ENCODE data around the gene CADPS2. TPM values are rescaled to one million over a fixed set of nuclear protein-coding genes. Genes with fewer than 3 reads are reported as not detected.
A peak's percentile ranks its signal among the peaks of the same experiment; 100 is the strongest.

CADPS2 gene
- 10 to 100 TPM; 31.9 to 63.9 TPM for total RNA-seq

DNA sequence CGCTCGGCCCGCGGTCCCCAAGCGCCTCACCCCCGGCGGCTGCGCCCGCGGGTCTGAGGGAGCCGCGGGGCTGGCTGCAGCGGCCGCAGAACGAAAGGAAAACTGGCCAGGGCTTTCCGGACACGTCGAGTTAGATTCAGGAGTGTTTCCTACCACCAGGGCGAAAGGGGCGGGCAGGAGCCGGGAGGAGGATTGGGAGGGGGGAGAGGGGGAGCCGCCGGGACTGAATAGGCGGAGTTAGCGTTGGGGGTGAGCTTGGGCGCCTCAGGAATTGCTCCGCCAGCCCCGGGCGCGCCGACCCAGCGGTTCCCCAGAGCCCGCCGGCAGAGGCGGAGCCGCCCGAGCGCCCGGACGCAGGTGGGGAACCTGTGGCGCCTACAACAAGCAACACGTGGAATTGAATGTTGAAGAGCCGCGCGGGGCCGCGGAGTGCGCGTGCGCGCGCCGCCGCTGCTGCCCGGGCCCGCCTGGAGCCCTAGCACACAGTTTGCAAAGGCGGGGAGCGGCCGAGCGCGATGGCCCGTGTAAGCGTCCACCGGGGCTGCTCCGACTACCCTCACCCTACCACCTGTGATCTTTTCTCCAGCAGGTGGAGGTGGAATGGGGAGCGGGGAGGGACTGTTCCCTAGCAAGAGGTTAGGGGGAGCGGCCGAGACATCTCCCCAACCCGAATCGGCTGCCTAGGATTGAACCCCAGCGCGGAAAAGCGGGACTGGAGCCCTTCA is at the start of gene CADPS2:
Gene CADPS2, minus strand, starts transcription at position 104 of the 725 bp plus-strand sequence. CDS start 123 bp downstream, outside the sequence.
- intact Hi-C loops (cut with DNase I): no loop called here
- DNase-seq (peak; percentile 92 to 94 (median 92)), ATAC-seq (peak; percentile 89)
- peaks cover 33% of the 10 kb centered on the region for H3K4me1 ChIP-seq
- H3K27ac ChIP-seq: peak within 1 kb of the TSS; percentile 90 to 98 (median 95)
- TF ChIP-seq, protein P1, sequence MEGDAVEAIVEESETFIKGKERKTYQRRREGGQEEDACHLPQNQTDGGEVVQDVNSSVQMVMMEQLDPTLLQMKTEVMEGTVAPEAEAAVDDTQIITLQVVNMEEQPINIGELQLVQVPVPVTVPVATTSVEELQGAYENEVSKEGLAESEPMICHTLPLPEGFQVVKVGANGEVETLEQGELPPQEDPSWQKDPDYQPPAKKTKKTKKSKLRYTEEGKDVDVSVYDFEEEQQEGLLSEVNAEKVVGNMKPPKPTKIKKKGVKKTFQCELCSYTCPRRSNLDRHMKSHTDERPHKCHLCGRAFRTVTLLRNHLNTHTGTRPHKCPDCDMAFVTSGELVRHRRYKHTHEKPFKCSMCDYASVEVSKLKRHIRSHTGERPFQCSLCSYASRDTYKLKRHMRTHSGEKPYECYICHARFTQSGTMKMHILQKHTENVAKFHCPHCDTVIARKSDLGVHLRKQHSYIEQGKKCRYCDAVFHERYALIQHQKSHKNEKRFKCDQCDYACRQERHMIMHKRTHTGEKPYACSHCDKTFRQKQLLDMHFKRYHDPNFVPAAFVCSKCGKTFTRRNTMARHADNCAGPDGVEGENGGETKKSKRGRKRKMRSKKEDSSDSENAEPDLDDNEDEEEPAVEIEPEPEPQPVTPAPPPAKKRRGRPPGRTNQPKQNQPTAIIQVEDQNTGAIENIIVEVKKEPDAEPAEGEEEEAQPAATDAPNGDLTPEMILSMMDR (IDR thresholded peaks at IDR 0.05): peak; percentile 13 to 72 (median 60)
- TF ChIP-seq POLR2A (IDR thresholded peaks at IDR 0.05): peak; percentile 87 to 93 (median 93)
- H3K27me3 ChIP-seq: no peaks in the 10 kb centered on the region
- WGBS, 2 donors: 1% methylated on average over 12 to 62 of the region's 73 CpGs
- no peaks in the 10 kb centered on the region for H3K36me3 ChIP-seq (replicated peaks in 1 of 2; ENCODE audit: insufficient read depth in 1 of 2, low read depth in 2 of 2)
- H3K9me3 ChIP-seq: no peaks in the 10 kb centered on the region
- H3K4me3 ChIP-seq: peak within 1 kb of the TSS; percentile 79 to 93

DNA sequence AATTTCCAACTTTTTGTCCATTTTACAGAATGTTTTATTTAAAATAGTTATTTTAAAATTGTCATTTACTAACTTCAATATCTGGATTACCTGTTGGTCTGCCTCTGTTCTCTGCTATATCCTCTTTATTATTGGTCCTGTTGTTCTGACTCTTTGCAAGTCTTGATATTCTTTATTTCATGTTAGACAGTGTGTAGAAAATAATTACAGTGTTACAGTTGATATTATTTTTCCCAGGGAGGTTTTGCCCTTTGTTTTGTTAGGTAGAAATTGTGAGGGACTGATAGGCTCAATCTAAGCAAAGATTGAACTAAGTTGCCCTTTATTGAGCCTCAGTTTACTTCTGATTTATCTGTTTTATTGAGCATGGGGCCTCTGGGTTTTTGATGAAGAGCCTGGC is 49.4 kb upstream of the CADPS2 start:
- ATAC-seq: no peak
- intact Hi-C loops (cut with DNase I): no loop called here

DNA sequence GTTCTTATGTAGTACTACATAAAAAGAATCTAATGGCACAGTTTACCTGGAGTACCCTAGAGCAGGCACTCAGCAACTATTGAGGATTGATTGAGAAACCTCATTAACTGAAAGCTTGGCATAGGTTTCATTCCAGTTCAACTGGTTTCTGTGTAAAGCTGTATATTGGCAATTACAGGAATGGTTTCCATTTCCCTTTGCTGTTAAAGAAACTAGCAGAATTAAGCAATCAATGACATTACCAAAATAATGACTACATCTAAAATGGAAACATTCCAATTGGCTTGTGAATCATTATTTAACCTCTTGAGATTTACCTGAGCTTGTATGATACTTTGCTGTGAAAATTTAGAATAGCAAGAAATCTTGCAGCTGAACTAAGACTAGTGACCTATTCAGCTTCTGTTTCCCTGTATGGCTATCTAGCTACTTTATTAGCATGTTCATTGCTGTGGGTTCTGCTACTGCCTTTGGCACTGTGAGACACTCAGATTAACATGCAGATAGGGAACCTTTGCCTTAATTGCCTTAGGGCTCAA is 33.5 kb upstream of the CADPS2 start:
- peaks cover 17% of the 10 kb centered on the region for H3K4me1 ChIP-seq
- no peaks in the 10 kb centered on the region for H3K27me3 ChIP-seq
- no peaks in the 10 kb centered on the region for H3K36me3 ChIP-seq (replicated peaks in 1 of 2; ENCODE audit: insufficient read depth in 1 of 2, low read depth in 2 of 2)
- TF ChIP-seq, protein P1 (IDR thresholded peaks at IDR 0.05): no peak
- no peak for TF ChIP-seq POLR2A (IDR thresholded peaks at IDR 0.05)
- no peak overlapping the region for H3K4me3 ChIP-seq
- DNase-seq (peak in 1 of 4 donors; percentile 7), ATAC-seq (peak; percentile 90)
- H3K9me3 ChIP-seq: no peaks in the 10 kb centered on the region
- intact Hi-C loops (cut with DNase I): no loop called here
- peak overlapping the region in 3 of 4 donors; percentile 22 to 70 (median 33) for H3K27ac ChIP-seq

More for the DNA sequence above, 49.4 kb upstream of the CADPS2 start:
- no peak overlapping the region for H3K27ac ChIP-seq
- no peaks in the 10 kb centered on the region for H3K9me3 ChIP-seq
- H3K4me3 ChIP-seq: no peak overlapping the region
- TF ChIP-seq, protein P1 (IDR thresholded peaks at IDR 0.05): no peak
- no peak for TF ChIP-seq POLR2A (IDR thresholded peaks at IDR 0.05)
- DNase-seq: no peak
- H3K36me3 ChIP-seq (replicated peaks in 1 of 2; ENCODE audit: insufficient read depth in 1 of 2, low read depth in 2 of 2): no peaks in the 10 kb centered on the region
- H3K4me1 ChIP-seq: no peaks in the 10 kb centered on the region
- no peaks in the 10 kb centered on the region for H3K27me3 ChIP-seq

DNA sequence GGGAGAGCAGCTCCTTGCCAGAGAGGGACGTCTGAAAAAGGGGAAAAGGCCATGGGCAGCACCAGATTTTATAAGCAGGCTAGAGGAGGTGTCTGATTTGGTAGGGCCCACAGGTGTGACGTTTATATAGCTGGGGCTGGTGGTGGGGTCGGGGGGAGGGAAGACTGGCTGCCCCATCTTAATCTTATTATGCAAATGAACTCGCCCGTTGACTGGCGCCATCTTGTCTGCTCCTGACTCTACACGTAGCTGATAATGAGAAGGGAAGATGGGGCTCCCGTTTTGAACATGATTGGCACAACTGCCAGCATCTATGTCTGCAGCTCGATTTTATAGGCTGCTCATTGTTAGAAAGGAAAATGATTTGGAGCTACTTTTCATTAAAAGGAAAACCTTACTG is 28.6 kb upstream of the CADPS2 start:
- Histone ChIP-seq H3K27ac (no peak overlapping the region), H3K4me1 (peaks cover 14% of the 10 kb centered on the region), H3K36me3 (replicated peaks in 1 of 2; ENCODE audit: insufficient read depth in 1 of 2, low read depth in 2 of 2) (no peaks in the 10 kb centered on the region), H3K9me3 (no peaks in the 10 kb centered on the region), H3K27me3 (no peaks in the 10 kb centered on the region), H3K4me3 (no peak overlapping the region)
- 73 to 77% methylated on average over 9 of the region's 9 CpGs for WGBS, 2 donors
- no peak for TF ChIP-seq POLR2A (IDR thresholded peaks at IDR 0.05)
- TF ChIP-seq, protein P1 (IDR thresholded peaks at IDR 0.05): no peak
- DNase-seq: no peak
- no peak for ATAC-seq
- intact Hi-C loops (cut with DNase I): no loop called here

All from body of pancreas (tissue), 4 donors.